SK-N-MC (cell line): Measurements from ENCODE around the gene ESRP2.

Experiments used
- EZH2 ChIP-seq: fragments of 200-600 bp; sonication (generic); IDR thresholded peaks from one replicate; pipeline ENCODE4 v1.6.1; 2017; ENCODE audit warnings: antibody characterized with exemption
- FOXP2 ChIP-seq: optimal IDR thresholded peaks from 2 replicates; pipeline ENCODE3; 2011; ENCODE audit warnings: mild to moderate bottlenecking, moderate library complexity; ENCODE audit not compliant: insufficient read depth; ENCODE audit errors: extremely low read length, control extremely low read depth
- POLR2AphosphoS5 ChIP-seq: IDR thresholded peaks from 2 replicates; pipeline ENCODE4 v1.6.1; 2012; ENCODE audit warnings: mild to moderate bottlenecking, low read depth, low read length, borderline replicate concordance

- TF ChIP-seq POLR2AphosphoS5 (no peak), EZH2 (no peak), FOXP2 (no peak)
These were observed 33.8 kb downstream of the ESRP2 start for GRCh38 chr16:68202091-68202519.
